ENCODE results near the gene CASP3.

Gene CASP3

DNA sequence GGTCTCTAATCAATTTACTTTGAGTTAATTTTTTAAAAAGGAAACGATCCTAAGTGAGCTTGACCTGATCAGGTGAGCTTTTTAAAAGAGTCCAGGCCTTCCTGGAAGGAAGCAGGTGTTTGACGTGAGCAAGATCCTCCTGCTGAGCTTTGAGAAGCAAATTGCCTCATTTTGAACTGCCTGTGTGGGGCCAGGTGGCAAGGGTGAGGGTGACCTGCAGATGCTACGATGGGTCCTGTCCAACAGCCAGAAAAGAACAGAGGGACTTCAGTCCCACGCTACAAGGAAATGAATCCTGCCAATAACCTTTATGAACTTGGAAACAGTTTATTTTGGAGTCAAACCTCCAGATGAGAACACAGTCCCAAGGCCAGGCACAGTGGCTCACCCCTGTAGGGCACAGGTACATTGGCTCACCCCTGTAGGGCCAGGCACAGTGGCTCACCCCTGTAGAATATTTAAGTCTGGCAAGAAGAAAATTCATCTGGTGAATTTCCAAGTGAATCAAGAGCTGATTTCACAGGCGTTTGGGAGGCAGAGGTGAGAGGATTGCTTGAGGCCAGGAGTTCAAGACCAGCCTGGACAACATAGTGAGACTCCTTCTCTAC lies 58.1 kb downstream of the CASP3 start:
- TF ChIP-seq, protein P1, sequence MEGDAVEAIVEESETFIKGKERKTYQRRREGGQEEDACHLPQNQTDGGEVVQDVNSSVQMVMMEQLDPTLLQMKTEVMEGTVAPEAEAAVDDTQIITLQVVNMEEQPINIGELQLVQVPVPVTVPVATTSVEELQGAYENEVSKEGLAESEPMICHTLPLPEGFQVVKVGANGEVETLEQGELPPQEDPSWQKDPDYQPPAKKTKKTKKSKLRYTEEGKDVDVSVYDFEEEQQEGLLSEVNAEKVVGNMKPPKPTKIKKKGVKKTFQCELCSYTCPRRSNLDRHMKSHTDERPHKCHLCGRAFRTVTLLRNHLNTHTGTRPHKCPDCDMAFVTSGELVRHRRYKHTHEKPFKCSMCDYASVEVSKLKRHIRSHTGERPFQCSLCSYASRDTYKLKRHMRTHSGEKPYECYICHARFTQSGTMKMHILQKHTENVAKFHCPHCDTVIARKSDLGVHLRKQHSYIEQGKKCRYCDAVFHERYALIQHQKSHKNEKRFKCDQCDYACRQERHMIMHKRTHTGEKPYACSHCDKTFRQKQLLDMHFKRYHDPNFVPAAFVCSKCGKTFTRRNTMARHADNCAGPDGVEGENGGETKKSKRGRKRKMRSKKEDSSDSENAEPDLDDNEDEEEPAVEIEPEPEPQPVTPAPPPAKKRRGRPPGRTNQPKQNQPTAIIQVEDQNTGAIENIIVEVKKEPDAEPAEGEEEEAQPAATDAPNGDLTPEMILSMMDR (IDR thresholded peaks at IDR 0.05; ENCODE audit: low read length, missing control alignments), result no peak
- DNase-seq (ENCODE audit: low read depth), result no peak
- H3K4me3 ChIP-seq (replicated peaks; ENCODE audit: low read depth, low read length), result no peak overlapping the region

DNA sequence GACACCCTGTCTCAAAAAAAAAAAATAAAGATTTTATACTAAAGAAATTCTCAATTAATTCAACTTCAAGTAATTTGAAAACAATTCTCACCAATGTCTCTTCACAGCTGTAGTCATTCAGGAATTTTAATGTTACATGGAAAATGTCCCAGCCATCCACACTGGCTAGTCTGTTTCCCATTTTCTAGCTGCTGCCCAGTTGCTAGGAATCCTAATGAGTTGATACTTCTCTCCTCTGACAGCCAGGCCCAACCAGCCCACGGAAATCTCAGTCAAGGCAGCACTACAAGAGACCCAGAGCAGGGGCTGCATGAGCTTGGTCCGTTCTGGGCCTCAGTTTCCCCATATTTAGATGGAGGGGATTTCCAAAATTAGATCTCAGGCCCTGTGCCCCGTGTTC lies 59.1 kb downstream of the CASP3 start:
- DNase-seq (ENCODE audit: low read depth), result no peak
- TF ChIP-seq, protein P1 (IDR thresholded peaks at IDR 0.05; ENCODE audit: low read length, missing control alignments), result no peak
- no peak overlapping the region for H3K4me3 ChIP-seq (replicated peaks; ENCODE audit: low read depth, low read length)

DNA sequence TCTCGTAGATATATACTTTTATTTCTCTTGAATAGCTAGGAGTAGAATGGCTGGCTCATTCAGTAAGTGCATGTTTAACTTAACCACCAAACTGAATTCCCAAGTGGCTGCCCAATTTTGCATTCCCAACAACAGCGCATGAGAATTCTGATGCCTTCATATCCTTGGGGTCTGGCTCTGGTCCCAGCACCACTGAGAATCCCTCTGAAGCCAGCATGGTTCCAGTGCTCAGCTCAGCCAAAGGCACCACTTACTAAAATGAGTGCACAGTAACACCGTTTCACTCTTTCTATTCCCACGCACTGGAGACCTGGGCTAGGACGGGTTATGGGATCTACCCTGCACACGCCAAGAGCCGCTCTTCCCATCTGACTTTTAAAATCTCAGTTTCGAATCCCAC lies 60.4 kb downstream of the CASP3 start:
- no peak for DNase-seq (ENCODE audit: low read depth)
- TF ChIP-seq, protein P1 (IDR thresholded peaks at IDR 0.05; ENCODE audit: low read length, missing control alignments), result no peak
- H3K4me3 ChIP-seq (replicated peaks; ENCODE audit: low read depth, low read length), result no peak overlapping the region

DNA sequence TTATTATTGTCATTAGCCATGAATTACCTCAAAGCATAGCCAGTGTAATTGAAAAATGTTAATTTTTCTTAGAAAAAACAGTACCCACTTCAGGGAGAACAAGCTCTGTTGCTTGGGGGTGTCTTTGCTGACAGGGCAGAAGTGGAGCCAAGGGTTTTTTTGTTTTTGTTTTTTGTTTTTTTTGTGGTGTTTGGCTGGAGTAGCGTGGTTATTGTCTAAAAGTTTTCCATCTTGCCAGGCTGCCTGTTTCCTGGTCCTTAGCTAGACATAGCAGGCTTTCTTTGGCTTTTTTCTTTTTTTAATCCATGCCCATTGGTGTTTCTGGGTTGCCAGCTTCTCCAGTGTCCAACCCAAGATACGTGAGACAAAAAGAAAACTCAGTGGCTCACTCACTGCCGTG lies 61.5 kb downstream of the CASP3 start:
- H3K4me3 ChIP-seq (replicated peaks; ENCODE audit: low read depth, low read length), result no peak overlapping the region
- no peak for DNase-seq (ENCODE audit: low read depth)
- TF ChIP-seq, protein P1 (IDR thresholded peaks at IDR 0.05; ENCODE audit: low read length, missing control alignments), result no peak

DNA sequence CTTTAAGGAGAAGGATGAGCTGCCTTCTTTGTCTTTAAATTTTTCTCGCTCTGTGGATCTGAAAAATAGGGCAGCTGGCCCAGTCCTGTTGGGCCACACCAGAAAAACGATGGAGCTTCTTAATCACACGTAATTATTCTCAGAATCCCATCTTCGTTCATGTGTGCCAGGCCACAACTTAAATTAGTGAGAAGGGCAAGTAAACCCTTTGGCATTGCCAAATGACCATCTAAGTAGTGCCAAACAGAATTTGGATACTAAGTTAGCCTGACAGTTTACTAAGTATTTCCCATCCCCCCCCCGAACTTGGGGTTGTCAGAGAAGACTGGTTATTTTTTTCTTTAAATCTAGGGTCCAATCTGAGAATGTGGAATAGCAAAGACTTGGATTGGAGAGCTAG lies 62.0 kb downstream of the CASP3 start:
- no peak overlapping the region for H3K4me3 ChIP-seq (replicated peaks; ENCODE audit: low read depth, low read length)
- no peak for DNase-seq (ENCODE audit: low read depth)
- TF ChIP-seq, protein P1 (IDR thresholded peaks at IDR 0.05; ENCODE audit: low read length, missing control alignments), result no peak

DNA sequence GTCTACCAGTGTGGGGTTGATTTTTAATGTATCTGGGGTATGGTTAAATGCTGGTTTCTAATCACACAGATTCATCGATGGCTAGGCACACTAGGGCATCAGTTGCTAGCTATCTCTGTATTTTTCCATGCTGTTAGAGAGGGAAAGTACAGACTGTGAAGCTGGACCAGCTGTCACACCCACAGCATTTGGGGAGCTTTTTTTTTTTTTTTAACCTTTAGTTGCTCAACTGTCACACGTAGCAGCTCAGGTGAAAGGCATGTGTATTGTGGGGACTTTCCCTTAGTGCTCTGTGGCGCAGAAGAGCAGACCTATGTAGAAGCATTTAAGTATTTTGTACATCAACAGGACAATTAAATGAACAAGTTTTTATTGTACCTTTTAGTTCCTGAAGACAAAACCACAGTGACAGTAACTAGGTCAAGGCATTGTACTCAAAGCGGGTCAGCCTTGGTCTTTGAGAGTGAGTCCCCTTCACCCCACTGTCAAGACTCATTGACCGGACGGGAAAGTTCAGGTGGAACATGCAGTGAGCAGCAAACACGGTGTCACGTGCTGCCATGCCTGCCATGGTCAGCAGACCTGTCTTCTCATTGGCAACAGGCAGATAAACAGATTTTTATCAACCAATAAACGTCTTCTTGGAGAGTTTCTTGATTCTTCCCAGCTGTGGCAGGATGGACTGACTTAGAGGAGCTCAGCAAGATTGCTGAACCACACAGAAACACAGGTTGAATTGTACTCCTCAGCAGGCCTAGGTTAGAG lies 65.3 kb downstream of the CASP3 start:
- TF ChIP-seq, protein P1 (IDR thresholded peaks at IDR 0.05; ENCODE audit: low read length, missing control alignments), result no peak
- no peak overlapping the region for H3K4me3 ChIP-seq (replicated peaks; ENCODE audit: low read depth, low read length)

More for the DNA sequence above, 65.3 kb downstream of the CASP3 start:
- DNase-seq (ENCODE audit: low read depth), result no peak
